ENCODE results near the gene GAMT. TPM values are rescaled to one million over a fixed set of nuclear protein-coding genes. Genes with fewer than 3 reads are reported as not detected.

The GAMT gene
- total and polyA plus RNA-seq, 2 of the 13 experiments (the other 11 are each of a cell fraction or from before 2014, with no cell fraction given): 115 to 124 TPM

GRCh38 chr19:1438035-1438932, 36.9 kb upstream of the GAMT start, which contains the start of gene RPS15 (continued):
- TF ChIP-seq REST (IDR thresholded peaks at IDR 0.05; ENCODE audit: borderline replicate concordance in 1 of 2, low read depth in 1 of 2, low read length in 2 of 2) (peak in 1 of 2 experiments; percentile 68; a peak in 2 of 4 replicates), ZBTB43 (CRISPR knock-in tag; conservative IDR thresholded peaks at IDR 0.05) (peak; percentile 87; the same call in 1 of the 2 replicates), HNRNPK (IDR thresholded peaks at IDR 0.05; ENCODE audit: low read depth, low read length, poor library complexity, severe bottlenecking) (peak; percentile 52), DMTF1 (CRISPR knock-in tag; IDR thresholded peaks at IDR 0.05) (0 out of 2 replicates have a peak, but pooled peaks have one; percentile 20), CREB3 (CRISPR knock-in tag; IDR thresholded peaks at IDR 0.05) (peak; percentile 74; the same call in 1 of the 2 replicates), ZNF441 (CRISPR knock-in tag; IDR thresholded peaks at IDR 0.05; ENCODE audit: borderline replicate concordance) (peak; percentile 79), HOXA5 (CRISPR knock-in tag; IDR thresholded peaks at IDR 0.05) (peak; percentile 96), TMF1 (CRISPR knock-in tag; IDR thresholded peaks at IDR 0.05; ENCODE audit: low read depth) (peak; percentile 92; the same call in 1 of the 2 replicates), ELK4 (CRISPR knock-in tag; IDR thresholded peaks at IDR 0.05; ENCODE audit: borderline replicate concordance) (peak; percentile 83; the same call in 1 of the 2 replicates), BCL3 (CRISPR knock-in tag; IDR thresholded peaks at IDR 0.05) (peak; percentile 78), ZNF777 (CRISPR knock-in tag; IDR thresholded peaks at IDR 0.05) (peak; percentile 73), SMARCE1 (IDR thresholded peaks at IDR 0.05; ENCODE audit: borderline replicate concordance) (no peak), NFRKB (IDR thresholded peaks at IDR 0.05) (no peak), MXI1 (IDR thresholded peaks at IDR 0.05; ENCODE audit: borderline replicate concordance, low read depth, low read length) (peak; percentile 97; the same call in 2 of the 3 replicates), DRAP1 (CRISPR knock-in tag; IDR thresholded peaks at IDR 0.05) (peak; percentile 95), U2AF2 (IDR thresholded peaks at IDR 0.05; ENCODE audit: low read depth, low read length) (no peak)

All from HepG2 (cell line).